ENCODE data around the gene SSTR1.

SSTR1 gene

GRCh38 chr14:38257507-38257906 lies 49.8 kb downstream of the SSTR1 start:
- Histone ChIP-seq H3K27me3 (ENCODE audit: insufficient read depth, low read length) (peaks cover 16% of the 10 kb centered on the region), H3K36me3 (ENCODE audit: insufficient read depth, low read length) (no peaks in the 10 kb centered on the region), H3K4me3 (ENCODE audit: low read depth, low read length) (no peak overlapping the region), H3K79me2 (ENCODE audit: control insufficient read depth, insufficient read depth, low read length, unreplicated experiment) (no peaks in the 10 kb centered on the region), H3K4me1 (ENCODE audit: control insufficient read depth, insufficient read depth, low read length, unreplicated experiment) (peaks cover 7% of the 10 kb centered on the region), H3K27ac (ENCODE audit: low read depth, low read length) (no peak overlapping the region), H2AFZ (ENCODE audit: low read length, unreplicated experiment) (peak overlapping the region; percentile 65)

- H3K4me1 ChIP-seq (ENCODE audit: control insufficient read depth, insufficient read depth, low read length, unreplicated experiment) = peaks cover 7% of the 10 kb centered on the region
- no peak overlapping the region for H2AFZ ChIP-seq (ENCODE audit: low read length, unreplicated experiment)
- no peak overlapping the region for H3K27ac ChIP-seq (ENCODE audit: low read depth, low read length)
- no peak overlapping the region for H3K4me3 ChIP-seq (ENCODE audit: low read depth, low read length)
- H3K27me3 ChIP-seq (ENCODE audit: insufficient read depth, low read length) = no peaks in the 10 kb centered on the region
- no peaks in the 10 kb centered on the region for H3K36me3 ChIP-seq (ENCODE audit: insufficient read depth, low read length)
- H3K79me2 ChIP-seq (ENCODE audit: control insufficient read depth, insufficient read depth, low read length, unreplicated experiment) = no peaks in the 10 kb centered on the region
Measured at GRCh38 chr14:38261620-38262019, 53.9 kb downstream of the SSTR1 start.
